H54 (cell line): ENCODE measurements around the gene MAP7D2.

ENCODE experiments used
- DNase-seq: peaks from one replicate; pipeline ENCODE4 v3.0.0; 2011; ENCODE audit warnings: low spot score, mixed read lengths; ENCODE audit not compliant: insufficient read length
- FAIRE-seq: peaks from 3 replicates; lab custom pipeline; 2011; peaks lifted over from hg19 to GRCh38; lab: Jason Lieb, UNC
- POLR2A ChIP-seq: IDR thresholded peaks from 2 replicates; pipeline ENCODE4 v1.6.1; 2011; ENCODE audit warnings: low read depth, mild to moderate bottlenecking, low read length

MAP7D2 gene

GRCh38 chrX:19958552-19959486 lies 157.9 kb downstream of the MAP7D2 start:
- FAIRE-seq: no peak
- no peak for TF ChIP-seq POLR2A
- no peak for DNase-seq

- FAIRE-seq (no peak), DNase-seq (no peak)
- TF ChIP-seq POLR2A: no peak
These were observed 159.8 kb downstream of the MAP7D2 start for GRCh38 chrX:19956923-19957322.
